NOMO-1 (cell line): ENCODE results near the gene FBXO9.

ENCODE experiments used
- DNase-seq, 2 experiments: peaks; one replicate each; lab custom pipeline; 2025; ENCODE audit not compliant: unreplicated experiment in 2 of 2; lab: John Stamatoyannopoulos, UW

The FBXO9 gene

GRCh38 chr6:53130569-53131290 is 65.5 kb downstream of the FBXO9 start:
- DNase-seq, result no peak

GRCh38 chr6:53133961-53134360 is 68.8 kb downstream of the FBXO9 start:
- DNase-seq, result no peak

- DNase-seq, result no peak
These were observed 69.5 kb downstream of the FBXO9 start for GRCh38 chr6:53134601-53135235.

- DNase-seq, result no peak
These were observed 70.9 kb downstream of the FBXO9 start for GRCh38 chr6:53136000-53136609.

- DNase-seq, result peak; percentile 48 to 67
These were observed 74.7 kb downstream of the FBXO9 start for GRCh38 chr6:53139841-53140413.

GRCh38 chr6:53142810-53143209 is 77.6 kb downstream of the FBXO9 start:
- DNase-seq, result no peak

- no peak for DNase-seq
These were observed 78.5 kb downstream of the FBXO9 start for GRCh38 chr6:53143710-53144109.

GRCh38 chr6:53144802-53145201 is 79.6 kb downstream of the FBXO9 start:
- no peak for DNase-seq

GRCh38 chr6:53148684-53149083 is 83.5 kb downstream of the FBXO9 start, which contains the start of gene GCM1:
Gene GCM1 (minus strand): TSS chr6:53148841. CDS start chr6:53145632, 3,209 bp downstream.
- no peak for DNase-seq
